ENCODE data around the gene HNRNPLL.

The HNRNPLL gene

DNA sequence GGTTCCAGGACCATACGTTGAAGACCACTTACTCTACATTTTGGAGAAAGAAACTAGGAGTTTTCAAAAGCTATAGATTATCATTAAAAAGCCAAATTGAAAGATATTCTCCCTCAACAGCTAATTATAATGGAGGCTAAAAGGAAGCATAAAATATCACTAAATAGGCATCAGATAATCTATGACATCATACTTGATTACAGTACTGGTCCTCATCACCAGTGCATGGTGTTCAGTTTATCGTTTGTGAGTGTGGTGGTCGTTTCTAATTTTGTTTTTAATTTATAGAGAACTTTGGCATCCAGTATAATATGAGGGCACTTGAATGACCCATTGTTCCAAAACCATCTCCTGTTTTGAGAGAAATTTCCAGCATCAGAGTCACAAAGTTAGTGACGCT lies 80.9 kb downstream of the HNRNPLL start:
- Histone ChIP-seq H3K4me3 (ENCODE audit: low read length) (no peak overlapping the region), H3K9me3 (ENCODE audit: control insufficient read depth, insufficient read depth, low read length) (no peaks in the 10 kb centered on the region), H3K27me3 (ENCODE audit: control insufficient read depth, insufficient read depth, low read length) (no peaks in the 10 kb centered on the region), H3K27ac (ENCODE audit: low read length) (no peak overlapping the region), H3K4me1 (ENCODE audit: control insufficient read depth, insufficient read depth, low read length) (peaks cover 6% of the 10 kb centered on the region), H3K36me3 (ENCODE audit: control insufficient read depth, insufficient read depth, low read length) (no peaks in the 10 kb centered on the region)
- no CpG with 5 or more reads among the region's 4 CpGs for WGBS (ENCODE audit: insufficient coverage, insufficient read length)
- no peak for DNase-seq (ENCODE audit: low read depth, low spot score)

DNA sequence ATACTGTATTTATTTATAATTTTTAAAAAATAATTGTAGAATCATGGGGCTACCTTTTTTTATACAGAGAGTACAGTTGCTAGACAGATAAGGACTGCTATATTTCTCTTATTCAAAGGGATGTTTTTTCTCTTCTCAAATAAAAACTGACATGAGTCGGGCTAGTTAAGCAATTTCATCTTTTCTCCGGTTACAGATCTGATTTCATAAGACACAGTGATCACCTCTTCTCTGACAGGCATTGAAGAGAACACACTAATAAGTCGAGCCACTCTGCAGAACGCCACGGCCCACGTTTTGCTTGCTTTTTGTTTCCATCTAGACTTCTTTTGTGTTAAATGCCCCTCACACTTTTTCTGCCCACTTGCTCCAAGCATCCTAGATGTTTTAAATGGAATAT lies 85.4 kb downstream of the HNRNPLL start:
- no peaks in the 10 kb centered on the region for H3K27me3 ChIP-seq (ENCODE audit: control insufficient read depth, insufficient read depth, low read length)
- H3K27ac ChIP-seq (ENCODE audit: low read length), result no peak overlapping the region
- no peaks in the 10 kb centered on the region for H3K4me1 ChIP-seq (ENCODE audit: control insufficient read depth, insufficient read depth, low read length)
- H3K9me3 ChIP-seq (ENCODE audit: control insufficient read depth, insufficient read depth, low read length), result no peaks in the 10 kb centered on the region
- no peak overlapping the region for H3K4me3 ChIP-seq (ENCODE audit: low read length)
- no CpG with 5 or more reads among the region's 6 CpGs for WGBS (ENCODE audit: insufficient coverage, insufficient read length)
- no peak for DNase-seq (ENCODE audit: low read depth, low spot score)
- no peaks in the 10 kb centered on the region for H3K36me3 ChIP-seq (ENCODE audit: control insufficient read depth, insufficient read depth, low read length)

DNA sequence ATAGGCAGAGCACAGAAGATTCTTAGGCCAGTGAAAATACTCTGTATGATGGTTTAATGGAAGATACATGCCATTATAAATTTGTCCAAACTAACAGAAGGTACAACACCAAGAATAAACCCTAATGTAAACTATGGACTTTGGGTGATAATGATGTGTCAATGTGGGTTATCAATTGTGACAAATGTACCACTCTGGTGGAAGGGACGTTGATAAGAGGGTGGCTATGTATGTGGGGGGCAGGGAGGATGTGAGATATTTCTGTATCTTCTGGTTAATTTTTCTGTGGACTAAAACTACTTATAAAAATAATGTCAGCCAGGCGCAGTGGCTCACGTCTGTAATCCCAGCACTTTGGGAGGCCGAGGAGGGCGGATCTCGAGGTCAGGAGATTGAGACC lies 86.2 kb downstream of the HNRNPLL start:
- Histone ChIP-seq H3K27me3 (ENCODE audit: control insufficient read depth, insufficient read depth, low read length) (no peaks in the 10 kb centered on the region), H3K4me3 (ENCODE audit: low read length) (no peak overlapping the region), H3K36me3 (ENCODE audit: control insufficient read depth, insufficient read depth, low read length) (no peaks in the 10 kb centered on the region), H3K9me3 (ENCODE audit: control insufficient read depth, insufficient read depth, low read length) (no peaks in the 10 kb centered on the region), H3K27ac (ENCODE audit: low read length) (no peak overlapping the region), H3K4me1 (ENCODE audit: control insufficient read depth, insufficient read depth, low read length) (no peaks in the 10 kb centered on the region)
- DNase-seq (ENCODE audit: low read depth, low spot score), result no peak
- WGBS (ENCODE audit: insufficient coverage, insufficient read length), result no CpG with 5 or more reads among the region's 6 CpGs

DNA sequence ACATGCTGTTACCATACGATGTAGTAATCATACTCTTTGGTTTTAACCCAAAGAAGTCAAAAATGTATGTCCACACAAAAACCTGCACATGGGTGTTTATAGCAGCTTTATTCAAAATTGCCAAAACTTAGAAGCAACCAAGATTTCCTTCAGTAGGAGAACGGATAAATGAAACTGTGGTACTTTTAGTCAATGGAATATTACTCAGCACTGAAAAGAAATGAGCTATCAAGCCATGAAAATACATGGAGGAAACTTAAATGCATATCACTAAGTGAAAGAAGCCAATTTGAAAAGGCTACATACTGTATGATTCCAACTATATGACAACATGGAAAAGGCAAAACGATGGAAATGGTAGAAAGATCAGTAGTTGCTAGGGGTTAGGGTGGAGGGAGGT lies 86.6 kb downstream of the HNRNPLL start:
- no peak for DNase-seq (ENCODE audit: low read depth, low spot score)
- H3K27ac ChIP-seq (ENCODE audit: low read length), result no peak overlapping the region
- no peaks in the 10 kb centered on the region for H3K27me3 ChIP-seq (ENCODE audit: control insufficient read depth, insufficient read depth, low read length)
- H3K4me3 ChIP-seq (ENCODE audit: low read length), result no peak overlapping the region
- WGBS (ENCODE audit: insufficient coverage, insufficient read length), result no CpG with 5 or more reads among the region's 3 CpGs
- no peaks in the 10 kb centered on the region for H3K4me1 ChIP-seq (ENCODE audit: control insufficient read depth, insufficient read depth, low read length)
- H3K36me3 ChIP-seq (ENCODE audit: control insufficient read depth, insufficient read depth, low read length), result no peaks in the 10 kb centered on the region
- H3K9me3 ChIP-seq (ENCODE audit: control insufficient read depth, insufficient read depth, low read length), result no peaks in the 10 kb centered on the region

DNA sequence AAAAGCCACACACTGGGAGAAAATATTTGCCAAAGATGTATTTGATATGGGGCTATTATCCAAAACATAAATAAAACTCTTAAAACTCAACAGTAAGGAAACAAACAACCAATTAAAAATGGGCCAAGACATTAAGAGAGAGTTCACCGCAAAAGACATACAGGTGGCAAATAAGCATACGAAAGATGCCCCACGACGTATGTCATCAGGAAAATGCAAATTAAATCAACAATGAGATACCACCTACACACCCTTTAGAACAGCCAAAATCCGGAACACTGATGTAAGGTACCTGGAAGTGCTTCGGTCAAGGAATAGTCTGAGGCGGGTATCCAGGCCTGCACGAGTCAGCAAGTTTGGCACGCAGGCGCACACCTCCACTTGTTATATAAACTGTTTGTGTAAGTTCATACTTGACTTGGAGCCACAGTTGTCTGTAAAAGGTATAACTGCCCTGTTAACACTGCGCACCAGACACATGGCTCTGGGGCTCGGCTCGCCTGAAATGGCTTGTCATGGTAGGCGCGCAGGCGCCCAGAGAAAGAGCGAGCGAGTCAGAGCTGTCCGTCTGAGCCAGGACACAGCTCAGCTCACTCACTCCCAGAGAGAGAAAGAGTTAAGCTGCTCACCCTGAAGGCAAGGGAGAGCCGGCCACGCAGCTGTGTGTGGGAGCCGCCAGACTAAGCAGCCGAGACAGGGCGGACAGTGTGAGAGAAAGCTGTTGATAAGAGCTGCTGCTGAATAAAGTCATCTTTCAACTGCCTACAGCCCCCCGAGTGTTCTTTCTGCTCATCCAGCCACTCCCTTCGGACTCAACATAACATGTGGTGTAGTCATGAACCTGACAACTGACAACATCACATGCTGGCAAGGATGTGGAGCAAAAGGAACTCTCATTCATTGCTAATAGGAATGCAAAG lies 87.3 kb downstream of the HNRNPLL start:
- H3K36me3 ChIP-seq (ENCODE audit: control insufficient read depth, insufficient read depth, low read length), result no peaks in the 10 kb centered on the region
- no CpG with 5 or more reads among the region's 26 CpGs for whole genome bisulfite sequencing (ENCODE audit: insufficient coverage, insufficient read length)
- no peaks in the 10 kb centered on the region for H3K4me1 ChIP-seq (ENCODE audit: control insufficient read depth, insufficient read depth, low read length)
- H3K27ac ChIP-seq (ENCODE audit: low read length), result no peak overlapping the region
- no peak for DNase-seq (ENCODE audit: low read depth, low spot score)
- H3K27me3 ChIP-seq (ENCODE audit: control insufficient read depth, insufficient read depth, low read length), result no peaks in the 10 kb centered on the region
- no peak overlapping the region for H3K4me3 ChIP-seq (ENCODE audit: low read length)
- H3K9me3 ChIP-seq (ENCODE audit: control insufficient read depth, insufficient read depth, low read length), result no peaks in the 10 kb centered on the region

DNA sequence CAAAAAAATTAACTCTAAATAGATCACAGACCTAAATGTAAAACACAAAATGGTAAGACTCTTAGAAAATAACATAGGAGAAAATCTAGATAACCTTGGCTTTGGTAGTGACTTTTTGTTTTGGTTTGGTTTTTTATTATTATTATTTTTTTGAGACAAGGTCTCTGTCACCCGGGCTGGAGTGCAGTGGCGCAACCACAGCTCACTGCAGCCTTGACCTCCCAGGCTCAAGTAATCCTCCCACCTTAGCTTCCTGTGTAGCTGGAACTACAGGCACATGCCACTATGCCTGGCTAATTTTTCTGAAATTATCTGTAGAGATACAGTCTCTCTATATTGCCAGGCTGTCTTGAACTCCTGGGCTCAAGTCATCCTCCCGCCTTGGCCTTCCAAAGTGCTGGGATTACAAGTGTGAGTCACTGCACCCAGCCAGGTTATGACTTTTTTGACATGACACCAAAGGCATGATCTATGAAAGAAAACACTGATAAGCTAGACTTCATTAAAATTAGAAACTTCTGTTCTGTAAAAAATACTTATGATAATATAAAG lies 88.0 kb downstream of the HNRNPLL start:
- Histone ChIP-seq H3K4me3 (ENCODE audit: low read length) (no peak overlapping the region), H3K27me3 (ENCODE audit: control insufficient read depth, insufficient read depth, low read length) (no peaks in the 10 kb centered on the region), H3K9me3 (ENCODE audit: control insufficient read depth, insufficient read depth, low read length) (no peaks in the 10 kb centered on the region), H3K27ac (ENCODE audit: low read length) (no peak overlapping the region), H3K36me3 (ENCODE audit: control insufficient read depth, insufficient read depth, low read length) (no peaks in the 10 kb centered on the region), H3K4me1 (ENCODE audit: control insufficient read depth, insufficient read depth, low read length) (no peaks in the 10 kb centered on the region)
- DNase-seq (ENCODE audit: low read depth, low spot score), result no peak
- WGBS (ENCODE audit: insufficient coverage, insufficient read length), result no CpG with 5 or more reads among the region's 3 CpGs

DNA sequence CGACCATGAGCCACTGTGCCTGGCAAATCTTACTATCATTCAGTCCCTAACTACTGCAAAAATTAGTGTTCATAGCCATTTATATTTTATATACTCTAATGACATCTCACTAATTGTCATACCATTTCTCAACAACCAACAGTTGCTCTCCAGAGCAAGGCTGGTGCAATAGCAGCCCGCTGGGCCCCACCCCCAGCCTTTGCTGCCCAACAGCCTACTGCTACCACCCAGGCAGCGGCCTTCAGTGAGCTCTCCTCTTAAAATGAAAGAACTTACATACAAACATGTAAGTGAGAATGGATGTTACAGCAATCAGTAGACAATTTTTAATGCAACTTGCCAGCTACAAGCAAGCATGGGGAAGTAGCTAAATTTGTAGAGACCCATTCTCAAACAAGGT lies 90.5 kb downstream of the HNRNPLL start:
- H3K4me1 ChIP-seq (ENCODE audit: control insufficient read depth, insufficient read depth, low read length), result no peaks in the 10 kb centered on the region
- H3K27ac ChIP-seq (ENCODE audit: low read length), result no peak overlapping the region
- no peaks in the 10 kb centered on the region for H3K36me3 ChIP-seq (ENCODE audit: control insufficient read depth, insufficient read depth, low read length)
- no CpG with 5 or more reads among the region's 3 CpGs for WGBS (ENCODE audit: insufficient coverage, insufficient read length)
- H3K9me3 ChIP-seq (ENCODE audit: control insufficient read depth, insufficient read depth, low read length), result no peaks in the 10 kb centered on the region
- no peaks in the 10 kb centered on the region for H3K27me3 ChIP-seq (ENCODE audit: control insufficient read depth, insufficient read depth, low read length)
- no peak for DNase-seq (ENCODE audit: low read depth, low spot score)
- H3K4me3 ChIP-seq (ENCODE audit: low read length), result no peak overlapping the region
